ENCODE measurements around the gene KRT12. TPM values are rescaled to one million over a fixed set of nuclear protein-coding genes. Genes with fewer than 3 reads are reported as not detected.
A peak's percentile ranks its signal among the peaks of the same experiment; 100 is the strongest.

The KRT12 gene
- total and polyA plus RNA-seq, 9 of the 15 experiments (the other 6 are each of a cell fraction or from before 2014, with no cell fraction given), result 0.18 to 7.0 (median 2.2) TPM

DNA sequence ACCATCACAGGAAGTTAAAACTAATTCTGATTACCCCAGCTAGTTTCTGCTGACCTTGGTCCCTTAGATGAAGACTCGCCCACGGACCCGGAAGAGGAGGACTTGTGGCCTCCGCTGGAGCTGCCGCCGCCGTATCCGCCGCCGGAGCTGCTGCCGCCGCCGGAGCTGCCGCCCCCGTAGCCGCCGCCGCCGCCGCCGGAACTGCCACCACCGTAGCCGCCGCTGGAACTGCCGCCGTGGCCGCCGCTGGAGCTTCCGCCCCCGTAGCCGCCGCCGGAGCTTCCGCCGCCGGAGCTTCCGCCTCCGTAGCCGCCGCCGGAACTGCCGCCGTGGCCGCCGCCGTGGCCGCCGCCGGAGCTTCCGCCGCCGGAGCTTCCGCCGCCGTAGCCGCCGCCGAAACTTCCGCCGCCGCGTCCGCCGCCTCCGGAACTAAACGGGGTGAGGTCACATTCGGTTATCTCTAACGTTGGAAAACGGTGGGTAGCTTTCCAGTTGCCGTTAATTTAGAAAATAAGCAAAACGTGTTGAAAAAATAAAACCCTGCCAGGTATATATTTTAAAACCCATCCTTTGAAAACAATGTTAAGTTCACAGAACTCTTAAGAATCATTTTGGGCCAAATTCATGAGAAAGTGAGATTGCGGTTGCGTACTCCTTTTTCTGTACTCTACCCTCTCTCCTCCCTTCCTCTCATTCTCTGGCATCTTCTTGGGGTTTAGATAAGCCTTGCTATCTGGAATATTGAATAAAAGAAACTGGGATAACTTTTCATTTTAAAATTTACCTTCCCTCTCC lies 48.1 kb downstream of the KRT12 start (continued):
- no peak for TF ChIP-seq ZBTB8A (IDR thresholded peaks at IDR 0.05; ENCODE audit: partially characterized antibody)
- TF ChIP-seq, protein P1, sequence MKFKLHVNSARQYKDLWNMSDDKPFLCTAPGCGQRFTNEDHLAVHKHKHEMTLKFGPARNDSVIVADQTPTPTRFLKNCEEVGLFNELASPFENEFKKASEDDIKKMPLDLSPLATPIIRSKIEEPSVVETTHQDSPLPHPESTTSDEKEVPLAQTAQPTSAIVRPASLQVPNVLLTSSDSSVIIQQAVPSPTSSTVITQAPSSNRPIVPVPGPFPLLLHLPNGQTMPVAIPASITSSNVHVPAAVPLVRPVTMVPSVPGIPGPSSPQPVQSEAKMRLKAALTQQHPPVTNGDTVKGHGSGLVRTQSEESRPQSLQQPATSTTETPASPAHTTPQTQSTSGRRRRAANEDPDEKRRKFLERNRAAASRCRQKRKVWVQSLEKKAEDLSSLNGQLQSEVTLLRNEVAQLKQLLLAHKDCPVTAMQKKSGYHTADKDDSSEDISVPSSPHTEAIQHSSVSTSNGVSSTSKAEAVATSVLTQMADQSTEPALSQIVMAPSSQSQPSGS (CRISPR knock-in tag; IDR thresholded peaks at IDR 0.05), result no peak
- TF ChIP-seq ZNF146 (CRISPR knock-in tag; IDR thresholded peaks at IDR 0.05; ENCODE audit: unreplicated experiment), result no peak
- peak; percentile 87 for TF ChIP-seq POLR2H (tag; IDR thresholded peaks at IDR 0.05; ENCODE audit: low read depth)
- TF ChIP-seq SNIP1 (IDR thresholded peaks at IDR 0.05; ENCODE audit: low read depth), result no peak
- TF ChIP-seq, protein P2, sequence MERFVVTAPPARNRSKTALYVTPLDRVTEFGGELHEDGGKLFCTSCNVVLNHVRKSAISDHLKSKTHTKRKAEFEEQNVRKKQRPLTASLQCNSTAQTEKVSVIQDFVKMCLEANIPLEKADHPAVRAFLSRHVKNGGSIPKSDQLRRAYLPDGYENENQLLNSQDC (CRISPR knock-in tag; IDR thresholded peaks at IDR 0.05), result peak; percentile 96
- TF ChIP-seq, protein P3, sequence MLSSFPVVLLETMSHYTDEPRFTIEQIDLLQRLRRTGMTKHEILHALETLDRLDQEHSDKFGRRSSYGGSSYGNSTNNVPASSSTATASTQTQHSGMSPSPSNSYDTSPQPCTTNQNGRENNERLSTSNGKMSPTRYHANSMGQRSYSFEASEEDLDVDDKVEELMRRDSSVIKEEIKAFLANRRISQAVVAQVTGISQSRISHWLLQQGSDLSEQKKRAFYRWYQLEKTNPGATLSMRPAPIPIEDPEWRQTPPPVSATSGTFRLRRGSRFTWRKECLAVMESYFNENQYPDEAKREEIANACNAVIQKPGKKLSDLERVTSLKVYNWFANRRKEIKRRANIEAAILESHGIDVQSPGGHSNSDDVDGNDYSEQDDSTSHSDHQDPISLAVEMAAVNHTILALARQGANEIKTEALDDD (IDR thresholded peaks at IDR 0.05), result no peak
- no peak for TF ChIP-seq HDAC2 (IDR thresholded peaks at IDR 0.05)
- TF ChIP-seq CREB1 (IDR thresholded peaks at IDR 0.05), result no peak
- TF ChIP-seq CREB1 (CRISPR knock-in tag; IDR thresholded peaks at IDR 0.05), result no peak
- TF ChIP-seq, protein P4, sequence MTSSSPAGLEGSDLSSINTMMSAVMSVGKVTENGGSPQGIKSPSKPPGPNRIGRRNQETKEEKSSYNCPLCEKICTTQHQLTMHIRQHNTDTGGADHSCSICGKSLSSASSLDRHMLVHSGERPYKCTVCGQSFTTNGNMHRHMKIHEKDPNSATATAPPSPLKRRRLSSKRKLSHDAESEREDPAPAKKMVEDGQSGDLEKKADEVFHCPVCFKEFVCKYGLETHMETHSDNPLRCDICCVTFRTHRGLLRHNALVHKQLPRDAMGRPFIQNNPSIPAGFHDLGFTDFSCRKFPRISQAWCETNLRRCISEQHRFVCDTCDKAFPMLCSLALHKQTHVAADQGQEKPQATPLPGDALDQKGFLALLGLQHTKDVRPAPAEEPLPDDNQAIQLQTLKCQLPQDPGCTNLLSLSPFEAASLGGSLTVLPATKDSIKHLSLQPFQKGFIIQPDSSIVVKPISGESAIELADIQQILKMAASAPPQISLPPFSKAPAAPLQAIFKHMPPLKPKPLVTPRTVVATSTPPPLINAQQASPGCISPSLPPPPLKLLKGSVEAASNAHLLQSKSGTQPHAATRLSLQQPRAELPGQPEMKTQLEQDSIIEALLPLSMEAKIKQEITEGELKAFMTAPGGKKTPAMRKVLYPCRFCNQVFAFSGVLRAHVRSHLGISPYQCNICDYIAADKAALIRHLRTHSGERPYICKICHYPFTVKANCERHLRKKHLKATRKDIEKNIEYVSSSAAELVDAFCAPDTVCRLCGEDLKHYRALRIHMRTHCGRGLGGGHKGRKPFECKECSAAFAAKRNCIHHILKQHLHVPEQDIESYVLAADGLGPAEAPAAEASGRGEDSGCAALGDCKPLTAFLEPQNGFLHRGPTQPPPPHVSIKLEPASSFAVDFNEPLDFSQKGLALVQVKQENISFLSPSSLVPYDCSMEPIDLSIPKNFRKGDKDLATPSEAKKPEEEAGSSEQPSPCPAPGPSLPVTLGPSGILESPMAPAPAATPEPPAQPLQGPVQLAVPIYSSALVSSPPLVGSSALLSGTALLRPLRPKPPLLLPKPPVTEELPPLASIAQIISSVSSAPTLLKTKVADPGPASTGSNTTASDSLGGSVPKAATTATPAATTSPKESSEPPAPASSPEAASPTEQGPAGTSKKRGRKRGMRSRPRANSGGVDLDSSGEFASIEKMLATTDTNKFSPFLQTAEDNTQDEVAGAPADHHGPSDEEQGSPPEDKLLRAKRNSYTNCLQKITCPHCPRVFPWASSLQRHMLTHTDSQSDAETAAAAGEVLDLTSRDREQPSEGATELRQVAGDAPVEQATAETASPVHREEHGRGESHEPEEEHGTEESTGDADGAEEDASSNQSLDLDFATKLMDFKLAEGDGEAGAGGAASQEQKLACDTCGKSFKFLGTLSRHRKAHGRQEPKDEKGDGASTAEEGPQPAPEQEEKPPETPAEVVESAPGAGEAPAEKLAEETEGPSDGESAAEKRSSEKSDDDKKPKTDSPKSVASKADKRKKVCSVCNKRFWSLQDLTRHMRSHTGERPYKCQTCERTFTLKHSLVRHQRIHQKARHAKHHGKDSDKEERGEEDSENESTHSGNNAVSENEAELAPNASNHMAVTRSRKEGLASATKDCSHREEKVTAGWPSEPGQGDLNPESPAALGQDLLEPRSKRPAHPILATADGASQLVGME (CRISPR knock-in tag; IDR thresholded peaks at IDR 0.05), result no peak
- TF ChIP-seq, protein P5, sequence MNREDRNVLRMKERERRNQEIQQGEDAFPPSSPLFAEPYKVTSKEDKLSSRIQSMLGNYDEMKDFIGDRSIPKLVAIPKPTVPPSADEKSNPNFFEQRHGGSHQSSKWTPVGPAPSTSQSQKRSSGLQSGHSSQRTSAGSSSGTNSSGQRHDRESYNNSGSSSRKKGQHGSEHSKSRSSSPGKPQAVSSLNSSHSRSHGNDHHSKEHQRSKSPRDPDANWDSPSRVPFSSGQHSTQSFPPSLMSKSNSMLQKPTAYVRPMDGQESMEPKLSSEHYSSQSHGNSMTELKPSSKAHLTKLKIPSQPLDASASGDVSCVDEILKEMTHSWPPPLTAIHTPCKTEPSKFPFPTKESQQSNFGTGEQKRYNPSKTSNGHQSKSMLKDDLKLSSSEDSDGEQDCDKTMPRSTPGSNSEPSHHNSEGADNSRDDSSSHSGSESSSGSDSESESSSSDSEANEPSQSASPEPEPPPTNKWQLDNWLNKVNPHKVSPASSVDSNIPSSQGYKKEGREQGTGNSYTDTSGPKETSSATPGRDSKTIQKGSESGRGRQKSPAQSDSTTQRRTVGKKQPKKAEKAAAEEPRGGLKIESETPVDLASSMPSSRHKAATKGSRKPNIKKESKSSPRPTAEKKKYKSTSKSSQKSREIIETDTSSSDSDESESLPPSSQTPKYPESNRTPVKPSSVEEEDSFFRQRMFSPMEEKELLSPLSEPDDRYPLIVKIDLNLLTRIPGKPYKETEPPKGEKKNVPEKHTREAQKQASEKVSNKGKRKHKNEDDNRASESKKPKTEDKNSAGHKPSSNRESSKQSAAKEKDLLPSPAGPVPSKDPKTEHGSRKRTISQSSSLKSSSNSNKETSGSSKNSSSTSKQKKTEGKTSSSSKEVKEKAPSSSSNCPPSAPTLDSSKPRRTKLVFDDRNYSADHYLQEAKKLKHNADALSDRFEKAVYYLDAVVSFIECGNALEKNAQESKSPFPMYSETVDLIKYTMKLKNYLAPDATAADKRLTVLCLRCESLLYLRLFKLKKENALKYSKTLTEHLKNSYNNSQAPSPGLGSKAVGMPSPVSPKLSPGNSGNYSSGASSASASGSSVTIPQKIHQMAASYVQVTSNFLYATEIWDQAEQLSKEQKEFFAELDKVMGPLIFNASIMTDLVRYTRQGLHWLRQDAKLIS (CRISPR knock-in tag; IDR thresholded peaks at IDR 0.05), result no peak
- no peak for TF ChIP-seq ZZZ3 (IDR thresholded peaks at IDR 0.05)
- TF ChIP-seq ZNF785 (CRISPR knock-in tag; IDR thresholded peaks at IDR 0.05), result no peak
